Memory B cell (primary cell): ENCODE data around the gene MRO.
"Not testable (repeated sequence)": the region's sequence is repeated elsewhere in the genome, so short reads cannot be mapped to it uniquely, and the experiment has no call there.

Source experiments
- ATAC-seq: fragments of 150-1000 bp; cut with Tn5 transposase; 2 replicates; pipeline ENCODE4 v1.10.0; 2021; ENCODE audit warnings: low read depth, mild to moderate bottlenecking, moderate library complexity
- DNase-seq, 2 donors: peaks; one replicate each; pipeline ENCODE4 v3.0.0; 2022; ENCODE audit warnings: low spot score in 2 of 2
- H3K27ac Mint-ChIP-seq: one replicate; pipeline ENCODE4 v1.8.0; 2022; ENCODE audit warnings: mild to moderate bottlenecking, moderate library complexity, mixed read lengths
- H3K27me3 Mint-ChIP-seq: one replicate; pipeline ENCODE4 v1.8.0; 2022; ENCODE audit warnings: mixed read lengths
- H3K36me3 Mint-ChIP-seq: one replicate; pipeline ENCODE4 v1.8.0; 2022; ENCODE audit warnings: mild to moderate bottlenecking, mixed read lengths
- H3K4me1 Mint-ChIP-seq: one replicate; pipeline ENCODE4 v1.8.0; 2022; ENCODE audit warnings: mixed read lengths
- H3K4me3 Mint-ChIP-seq: one replicate; pipeline ENCODE4 v1.8.0; 2022; ENCODE audit warnings: mild to moderate bottlenecking, moderate library complexity, mixed read lengths
- H3K9me3 Mint-ChIP-seq: one replicate; pipeline ENCODE4 v1.8.0; 2022; ENCODE audit warnings: mixed read lengths

The MRO gene

DNA sequence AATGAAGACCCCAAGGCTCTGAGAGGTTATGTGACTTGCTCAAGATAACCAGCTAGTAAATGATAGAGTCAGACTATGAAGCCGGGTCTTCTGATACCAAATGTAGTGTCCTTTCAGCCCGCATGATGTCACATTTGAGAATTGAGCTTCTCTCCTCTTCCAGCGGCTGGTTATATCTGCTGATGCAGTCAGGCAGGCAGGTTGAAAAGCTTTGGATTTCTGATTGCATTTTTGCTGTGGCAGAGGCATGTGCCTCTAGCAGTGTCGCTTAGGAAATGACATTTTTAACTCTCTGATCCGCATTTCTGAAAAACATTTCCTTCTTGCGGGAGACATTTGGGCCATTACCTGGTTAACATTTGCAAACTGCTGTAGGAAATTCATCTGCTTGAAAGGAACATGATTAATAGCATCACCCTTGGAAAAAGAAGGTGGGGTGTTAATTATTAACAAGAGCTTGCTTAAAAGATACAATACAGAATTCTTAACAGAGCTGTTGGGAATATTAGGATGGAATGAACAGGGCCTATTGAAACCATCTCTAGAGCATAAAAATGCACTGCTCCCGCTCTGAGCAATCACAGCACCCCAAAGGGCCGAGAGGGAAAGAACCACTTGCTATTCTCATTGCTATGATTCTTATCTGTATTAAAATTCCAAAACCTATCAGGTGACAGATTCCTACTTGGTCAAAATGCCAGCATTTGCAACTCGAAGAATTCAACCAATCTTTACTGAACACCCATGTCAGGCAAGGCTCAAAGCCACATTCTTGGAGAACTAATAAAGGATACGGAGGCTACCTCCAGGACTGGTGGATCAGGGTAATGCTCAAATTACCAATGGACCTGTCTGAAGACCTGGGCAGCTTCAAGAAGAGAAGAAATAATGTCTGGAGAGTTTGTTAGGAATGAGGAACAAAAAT lies 25.9 kb downstream of the MRO start:
- peaks cover 14% of the 10 kb centered on the region for H3K27me3 Mint-ChIP-seq

DNA sequence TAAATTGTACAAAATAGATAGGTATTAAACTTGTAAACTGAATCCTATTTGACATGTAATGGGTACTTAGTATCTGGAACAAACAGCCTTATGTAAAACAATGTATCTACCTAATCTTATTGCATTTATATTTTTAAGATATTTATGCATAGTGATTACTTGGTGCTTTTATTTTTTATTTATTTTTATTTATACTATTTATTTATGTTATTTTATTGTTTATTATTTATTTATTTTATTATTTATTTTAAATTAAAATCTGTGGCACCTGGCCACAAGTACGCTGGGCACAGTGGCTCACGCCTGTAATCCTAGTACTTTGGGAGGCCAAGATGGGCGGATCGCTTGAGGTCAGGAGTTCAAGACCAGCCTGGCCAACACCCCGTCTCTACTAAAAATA lies 26.9 kb downstream of the MRO start:
- DNase-seq (no peak), ATAC-seq (no peak)
- Mint-ChIP-seq H3K27ac (no peak overlapping the region), H3K27me3 (peaks cover 14% of the 10 kb centered on the region), H3K36me3 (no peaks in the 10 kb centered on the region), H3K9me3 (no peaks in the 10 kb centered on the region), H3K4me1 (no peaks in the 10 kb centered on the region), H3K4me3 (no peak overlapping the region)

More for the DNA sequence above, 25.9 kb downstream of the MRO start:
- Mint-ChIP-seq H3K9me3 (no peaks in the 10 kb centered on the region), H3K4me1 (no peaks in the 10 kb centered on the region), H3K27ac (no peak overlapping the region), H3K36me3 (no peaks in the 10 kb centered on the region), H3K4me3 (no peak overlapping the region)
- ATAC-seq (no peak), DNase-seq (no peak)

DNA sequence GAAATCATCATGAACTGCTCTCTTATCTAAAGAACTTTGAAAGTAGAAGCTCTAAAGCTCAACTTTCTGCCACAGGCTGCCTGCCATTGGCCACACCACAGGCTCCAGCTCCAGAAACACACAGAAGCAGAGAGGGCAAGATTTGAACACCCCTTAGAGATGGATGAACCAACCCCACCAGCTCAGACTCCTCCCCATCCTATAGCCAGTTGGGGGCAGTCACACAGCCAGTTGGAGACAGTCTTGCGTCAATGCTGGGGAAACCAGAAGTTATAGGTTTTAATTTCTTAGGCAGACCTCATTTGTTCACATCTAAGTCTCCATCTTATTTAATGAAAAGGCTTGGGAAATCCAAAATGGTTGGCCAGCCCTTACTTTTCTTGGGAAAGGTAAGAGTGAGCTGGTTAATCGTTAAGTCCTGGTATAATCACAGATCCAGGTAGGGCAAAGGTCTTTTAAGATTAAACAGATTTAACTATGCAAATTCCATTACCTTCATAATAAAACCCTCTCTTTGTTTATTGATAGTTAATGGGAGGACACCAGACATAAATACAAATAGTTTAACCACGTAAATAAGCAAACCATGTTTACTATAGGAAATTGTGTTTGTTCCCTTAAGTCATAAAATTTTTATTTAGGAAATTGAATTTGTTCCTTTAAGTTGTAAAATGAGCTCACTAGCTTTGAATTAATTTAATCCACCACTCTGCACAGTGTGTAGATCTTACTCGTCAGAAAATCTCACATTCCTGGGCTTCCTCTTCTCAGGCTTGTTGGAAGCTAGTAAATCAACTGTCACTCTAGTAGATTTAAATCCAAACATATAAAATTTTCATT lies 28.0 kb downstream of the MRO start:
- no peak for ATAC-seq
- H3K27ac Mint-ChIP-seq, result no peak overlapping the region
- no peak overlapping the region for H3K4me3 Mint-ChIP-seq
- H3K36me3 Mint-ChIP-seq, result no peaks in the 10 kb centered on the region
- DNase-seq, result no peak
- peaks cover 11% of the 10 kb centered on the region for H3K27me3 Mint-ChIP-seq
- no peaks in the 10 kb centered on the region for H3K9me3 Mint-ChIP-seq
- no peaks in the 10 kb centered on the region for H3K4me1 Mint-ChIP-seq

DNA sequence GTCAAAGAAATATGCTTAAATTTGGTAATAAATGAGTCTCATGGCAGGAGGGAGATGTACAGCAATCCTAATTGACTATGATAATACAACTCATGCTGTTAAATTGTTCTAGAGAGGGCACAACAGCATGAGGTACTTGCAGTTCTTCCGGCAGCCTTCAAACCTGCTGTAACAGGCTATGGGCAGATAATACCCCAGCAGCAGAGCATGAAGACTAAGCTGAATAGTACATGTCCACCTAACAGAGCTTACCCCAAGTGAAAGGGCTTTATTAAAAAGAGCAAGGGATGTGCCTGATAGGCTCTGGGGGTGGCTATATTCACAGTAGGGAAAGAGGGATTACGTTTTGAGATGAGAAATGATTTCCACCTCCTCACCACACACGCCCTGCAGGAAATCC lies 28.9 kb downstream of the MRO start:
- no peak overlapping the region for H3K27ac Mint-ChIP-seq
- DNase-seq, result no peak
- H3K4me1 Mint-ChIP-seq, result peaks cover under 1% of the 10 kb centered on the region
- H3K36me3 Mint-ChIP-seq, result no peaks in the 10 kb centered on the region
- peaks cover 8% of the 10 kb centered on the region for H3K27me3 Mint-ChIP-seq
- H3K4me3 Mint-ChIP-seq, result no peak overlapping the region
- H3K9me3 Mint-ChIP-seq, result no peaks in the 10 kb centered on the region
- ATAC-seq, result no peak

DNA sequence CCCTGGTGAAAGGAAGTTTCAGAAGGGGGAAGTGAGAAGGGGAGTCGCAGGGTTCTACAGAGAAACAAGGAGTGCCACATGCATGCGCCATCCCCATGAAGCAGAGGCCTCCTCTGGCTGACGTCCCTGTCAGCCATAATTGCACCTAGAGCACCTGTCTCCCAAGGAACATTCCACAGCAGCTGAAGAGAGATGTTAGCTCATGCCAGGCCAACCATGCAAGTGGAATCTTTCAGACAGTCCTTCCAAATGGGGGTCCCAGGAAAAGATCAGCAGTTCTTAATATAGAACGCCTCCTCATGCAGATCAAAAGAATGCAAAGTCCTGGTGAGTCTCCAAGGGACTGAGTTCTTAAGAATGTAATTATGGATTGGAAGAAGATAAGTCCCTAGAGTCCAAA lies 29.6 kb downstream of the MRO start:
- DNase-seq (no peak), ATAC-seq (no peak)
- Mint-ChIP-seq H3K27ac (no peak overlapping the region), H3K36me3 (no peaks in the 10 kb centered on the region), H3K4me3 (no peak overlapping the region), H3K9me3 (no peaks in the 10 kb centered on the region), H3K27me3 (peaks cover 8% of the 10 kb centered on the region), H3K4me1 (peaks cover 3% of the 10 kb centered on the region)

DNA sequence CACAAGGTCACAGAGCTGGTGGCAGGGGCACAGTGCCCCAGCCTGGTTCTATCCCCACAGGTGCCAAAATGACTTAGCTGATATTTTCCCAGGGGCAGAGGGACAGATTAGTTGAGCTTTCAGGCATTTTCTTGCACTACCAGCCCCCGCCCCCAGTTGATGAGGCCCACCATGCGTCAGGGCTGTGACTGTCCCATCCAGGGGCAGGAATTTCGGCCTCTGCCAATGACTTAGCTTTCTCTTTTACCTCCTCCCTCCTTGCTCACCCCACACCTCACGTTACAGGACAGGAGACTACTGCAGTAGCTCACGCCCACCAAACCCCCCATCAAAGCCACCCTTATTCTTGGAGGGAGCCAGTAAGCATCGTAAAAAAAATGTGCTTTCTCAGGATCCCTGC lies 31.5 kb downstream of the MRO start:
- Mint-ChIP-seq H3K4me1 (peaks cover 3% of the 10 kb centered on the region), H3K4me3 (no peak overlapping the region), H3K27me3 (peaks cover 7% of the 10 kb centered on the region), H3K36me3 (no peaks in the 10 kb centered on the region), H3K9me3 (no peaks in the 10 kb centered on the region), H3K27ac (no peak overlapping the region)
- ATAC-seq (no peak), DNase-seq (no peak)

DNA sequence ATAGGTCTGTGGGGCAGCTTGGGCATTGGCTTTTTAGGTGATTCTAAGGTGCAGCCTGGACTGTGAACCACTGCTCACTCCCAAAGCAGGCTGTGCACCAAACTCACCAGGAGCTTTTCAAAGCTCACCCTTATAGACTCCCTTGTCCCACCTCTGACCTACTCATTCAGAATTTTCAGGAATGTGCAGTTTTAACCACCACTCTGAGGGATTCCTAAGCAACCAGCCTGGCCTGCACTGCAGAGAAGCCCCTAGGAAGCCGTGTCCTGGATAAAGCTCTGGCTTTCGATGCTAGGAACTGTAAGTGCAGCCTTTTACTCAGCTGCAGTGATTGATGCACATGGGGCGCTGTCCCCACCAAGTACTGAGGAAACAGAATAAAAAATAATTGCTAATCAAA lies 33.0 kb downstream of the MRO start:
- Mint-ChIP-seq H3K27me3 (peaks cover 10% of the 10 kb centered on the region), H3K4me3 (no peak overlapping the region), H3K4me1 (peaks cover 3% of the 10 kb centered on the region), H3K36me3 (no peaks in the 10 kb centered on the region), H3K27ac (no peak overlapping the region), H3K9me3 (peaks cover 2% of the 10 kb centered on the region)
- DNase-seq (no peak), ATAC-seq (no peak)

DNA sequence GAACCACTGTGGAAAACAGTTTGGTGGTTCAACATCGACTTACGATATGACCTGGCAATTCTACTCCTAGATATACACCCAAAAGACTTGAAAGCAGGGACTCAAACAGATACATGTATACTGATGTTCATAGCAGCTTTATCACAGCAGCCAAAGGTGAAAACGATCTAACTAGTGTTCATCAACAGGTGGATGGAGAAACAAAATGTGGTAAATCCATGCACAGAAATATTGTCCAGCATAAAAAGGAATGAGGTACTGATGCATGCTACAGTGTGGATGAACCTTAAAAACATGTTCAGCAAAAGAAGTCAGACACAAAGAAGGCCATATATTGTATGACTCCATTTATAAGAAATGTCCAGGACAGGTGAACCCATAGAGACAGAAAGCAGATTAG lies 36.3 kb downstream of the MRO start:
- peaks cover 3% of the 10 kb centered on the region for H3K4me1 Mint-ChIP-seq
- DNase-seq, result no peak
- ATAC-seq, result no peak
- peaks cover 6% of the 10 kb centered on the region for H3K27me3 Mint-ChIP-seq
- no peak overlapping the region for H3K4me3 Mint-ChIP-seq
- no peak overlapping the region for H3K27ac Mint-ChIP-seq
- peaks cover 4% of the 10 kb centered on the region for H3K9me3 Mint-ChIP-seq
- H3K36me3 Mint-ChIP-seq, result no peaks in the 10 kb centered on the region

DNA sequence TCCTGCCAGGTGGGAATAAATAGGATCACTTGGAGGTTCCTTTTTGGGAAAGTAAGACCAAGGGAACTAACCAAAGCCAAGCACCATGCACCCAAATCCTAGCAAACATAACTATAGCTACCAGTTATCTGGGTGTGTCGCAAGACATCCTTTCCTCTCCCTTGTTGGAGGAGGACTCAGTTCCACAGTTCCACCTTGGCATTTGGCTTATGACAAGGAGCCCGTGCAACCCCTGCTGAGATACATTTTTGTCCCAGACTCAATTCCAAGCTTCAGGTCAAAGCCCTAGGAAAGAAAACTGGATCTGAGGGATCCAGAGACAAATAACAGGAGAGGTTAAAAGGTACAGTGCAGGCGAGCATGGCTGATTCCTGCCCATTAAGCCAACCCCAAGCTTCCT lies 40.8 kb downstream of the MRO start:
- not testable (repeated sequence) for H3K27ac Mint-ChIP-seq, H3K4me1 Mint-ChIP-seq, ATAC-seq, DNase-seq, H3K4me3 Mint-ChIP-seq, H3K36me3 Mint-ChIP-seq, H3K9me3 Mint-ChIP-seq, H3K27me3 Mint-ChIP-seq

DNA sequence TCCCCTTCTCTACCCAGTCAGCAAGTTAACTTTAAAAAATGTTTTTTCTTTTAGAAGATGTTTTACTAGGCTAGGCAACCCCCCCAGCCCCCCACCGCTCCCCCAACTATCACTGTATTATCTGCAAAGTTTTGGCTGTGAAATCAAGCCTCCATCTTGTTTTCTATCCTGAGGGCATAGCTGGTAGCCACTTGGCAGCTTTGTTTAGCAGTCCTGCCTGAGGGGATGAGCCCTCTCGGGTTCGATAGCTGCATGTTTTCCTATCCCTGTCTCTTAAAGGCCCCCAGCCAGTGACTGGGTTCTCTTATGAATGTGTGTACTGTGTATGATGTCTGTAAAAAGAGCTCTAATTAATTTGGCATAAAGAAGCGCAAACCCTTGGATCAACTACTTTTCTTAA lies 43.4 kb downstream of the MRO start:
- H3K36me3 Mint-ChIP-seq, result no peaks in the 10 kb centered on the region
- no peak overlapping the region for H3K4me3 Mint-ChIP-seq
- peaks cover 4% of the 10 kb centered on the region for H3K9me3 Mint-ChIP-seq
- H3K27ac Mint-ChIP-seq, result no peak overlapping the region
- H3K4me1 Mint-ChIP-seq, result no peaks in the 10 kb centered on the region
- H3K27me3 Mint-ChIP-seq, result peaks cover 3% of the 10 kb centered on the region
- ATAC-seq, result no peak
- DNase-seq, result no peak

DNA sequence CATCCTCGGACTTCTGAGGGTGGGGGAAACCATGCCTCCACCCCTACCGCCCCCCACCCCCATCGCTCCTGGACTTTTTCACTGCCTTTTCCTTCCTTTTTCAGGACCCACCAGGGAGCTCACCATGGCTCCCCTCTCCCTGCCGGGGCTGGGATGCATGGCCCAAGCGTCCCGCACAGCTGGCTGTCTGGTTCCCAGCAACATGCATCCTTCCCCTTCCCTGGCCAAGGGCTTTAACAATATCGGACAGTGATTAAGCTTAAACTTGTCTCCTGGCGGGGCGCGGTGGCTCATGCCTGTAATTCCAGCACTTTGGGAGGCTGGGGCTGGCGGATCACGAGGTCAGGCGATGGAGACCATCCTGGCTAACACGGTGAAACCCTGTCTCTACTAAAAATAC lies 44.1 kb downstream of the MRO start:
- Mint-ChIP-seq H3K4me1 (no peaks in the 10 kb centered on the region), H3K36me3 (peaks cover 1% of the 10 kb centered on the region), H3K4me3 (no peak overlapping the region), H3K9me3 (peaks cover 5% of the 10 kb centered on the region), H3K27ac (no peak overlapping the region), H3K27me3 (peaks cover 4% of the 10 kb centered on the region)
- ATAC-seq (no peak), DNase-seq (no peak)

DNA sequence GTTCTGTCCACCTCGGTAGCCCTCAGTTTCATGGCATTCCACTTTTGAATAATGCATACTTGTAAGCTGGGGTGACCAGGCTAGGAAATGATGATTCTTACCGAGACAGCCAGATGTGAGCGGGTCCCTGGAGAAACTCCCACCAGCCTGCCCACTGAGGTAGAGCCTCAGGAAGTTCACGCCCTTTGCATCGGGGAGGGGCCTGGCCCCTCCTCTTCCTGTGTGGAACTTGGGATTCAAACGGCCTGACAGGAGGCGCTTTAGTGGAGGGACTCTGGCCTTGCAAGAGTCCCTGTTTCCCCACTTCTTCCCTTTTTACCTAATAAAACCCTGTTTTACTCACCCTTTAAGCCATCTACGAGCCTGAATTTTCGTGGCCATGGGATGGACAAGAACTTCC lies 44.6 kb downstream of the MRO start:
- Mint-ChIP-seq H3K4me1 (no peaks in the 10 kb centered on the region), H3K27me3 (peaks cover 5% of the 10 kb centered on the region), H3K36me3 (peaks cover 2% of the 10 kb centered on the region), H3K4me3 (no peak overlapping the region), H3K9me3 (peaks cover 7% of the 10 kb centered on the region), H3K27ac (no peak overlapping the region)
- DNase-seq (no peak), ATAC-seq (no peak)

DNA sequence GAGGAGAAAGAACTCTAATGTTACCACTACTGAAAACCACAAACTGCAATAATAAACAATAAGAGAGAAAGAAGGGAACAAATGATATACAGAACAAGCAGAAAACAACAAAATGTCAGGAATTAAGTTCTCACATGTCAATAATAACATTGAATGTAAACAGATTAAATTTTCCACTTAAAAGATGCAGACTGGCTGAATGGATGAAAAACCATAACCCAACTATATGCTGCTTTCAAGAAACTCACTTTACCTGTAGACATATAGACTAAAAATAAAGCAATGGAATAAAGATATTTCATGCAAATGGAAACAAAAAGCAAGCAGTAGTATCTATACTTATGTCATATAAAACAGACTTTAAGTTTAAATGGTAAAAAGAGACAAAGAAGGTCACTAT lies 50.4 kb downstream of the MRO start:
- Mint-ChIP-seq H3K4me1 (no peaks in the 10 kb centered on the region), H3K27ac (no peak overlapping the region), H3K36me3 (peaks cover 12% of the 10 kb centered on the region), H3K4me3 (no peak overlapping the region), H3K27me3 (peaks cover 14% of the 10 kb centered on the region), H3K9me3 (peaks cover 32% of the 10 kb centered on the region)
- no peak for ATAC-seq
- no peak for DNase-seq

DNA sequence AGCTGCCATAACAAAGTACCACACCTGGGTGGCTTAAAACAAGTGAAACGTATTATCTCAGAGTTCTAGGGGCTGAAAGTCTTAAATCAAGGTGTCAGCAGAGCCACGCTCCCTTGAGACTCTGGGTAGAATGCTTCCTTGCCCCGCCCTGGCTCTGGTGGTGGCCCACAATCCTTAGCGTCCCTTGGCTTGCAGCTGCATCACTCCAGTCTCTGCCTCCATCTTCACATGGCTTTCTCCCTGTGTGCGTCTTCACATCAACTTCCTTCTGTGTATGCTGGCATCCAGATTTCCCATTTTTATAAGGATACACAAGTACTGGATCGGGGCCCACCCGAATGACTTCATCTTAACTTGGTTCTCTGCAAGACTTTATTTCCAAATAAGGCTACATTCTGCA lies 62.5 kb downstream of the MRO start:
- no peak overlapping the region for H3K27ac Mint-ChIP-seq
- peaks cover 19% of the 10 kb centered on the region for H3K27me3 Mint-ChIP-seq
- DNase-seq (no peak), ATAC-seq (no peak)
- H3K9me3 Mint-ChIP-seq, result no peaks in the 10 kb centered on the region
- H3K4me1 Mint-ChIP-seq, result no peaks in the 10 kb centered on the region
- H3K36me3 Mint-ChIP-seq, result no peaks in the 10 kb centered on the region
- no peak overlapping the region for H3K4me3 Mint-ChIP-seq
